ENCODE data around the gene CABCOCO1.

DNA sequence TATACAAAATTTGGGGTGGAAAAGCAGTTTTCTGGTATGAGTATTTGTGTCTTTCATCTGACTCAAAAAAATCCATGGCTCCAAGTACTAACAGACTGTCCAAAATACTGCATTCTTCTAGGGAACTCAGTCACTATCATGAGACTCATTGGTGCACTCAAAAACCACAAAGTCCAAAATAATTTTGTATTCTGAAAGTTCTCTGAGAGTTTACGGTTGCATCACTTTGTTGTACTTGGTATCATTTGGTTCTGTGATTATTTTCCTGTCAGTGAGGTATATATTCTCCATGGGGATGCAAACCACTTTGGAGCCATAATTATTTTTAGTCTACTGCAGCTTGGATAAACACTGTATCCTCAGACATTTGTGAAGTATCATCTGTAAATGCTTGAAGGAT lies 28.0 kb upstream of the CABCOCO1 start:
- no peak for TF ChIP-seq EZH2 (IDR thresholded peaks at IDR 0.05; ENCODE audit: low read length)
- TF ChIP-seq, protein P1, sequence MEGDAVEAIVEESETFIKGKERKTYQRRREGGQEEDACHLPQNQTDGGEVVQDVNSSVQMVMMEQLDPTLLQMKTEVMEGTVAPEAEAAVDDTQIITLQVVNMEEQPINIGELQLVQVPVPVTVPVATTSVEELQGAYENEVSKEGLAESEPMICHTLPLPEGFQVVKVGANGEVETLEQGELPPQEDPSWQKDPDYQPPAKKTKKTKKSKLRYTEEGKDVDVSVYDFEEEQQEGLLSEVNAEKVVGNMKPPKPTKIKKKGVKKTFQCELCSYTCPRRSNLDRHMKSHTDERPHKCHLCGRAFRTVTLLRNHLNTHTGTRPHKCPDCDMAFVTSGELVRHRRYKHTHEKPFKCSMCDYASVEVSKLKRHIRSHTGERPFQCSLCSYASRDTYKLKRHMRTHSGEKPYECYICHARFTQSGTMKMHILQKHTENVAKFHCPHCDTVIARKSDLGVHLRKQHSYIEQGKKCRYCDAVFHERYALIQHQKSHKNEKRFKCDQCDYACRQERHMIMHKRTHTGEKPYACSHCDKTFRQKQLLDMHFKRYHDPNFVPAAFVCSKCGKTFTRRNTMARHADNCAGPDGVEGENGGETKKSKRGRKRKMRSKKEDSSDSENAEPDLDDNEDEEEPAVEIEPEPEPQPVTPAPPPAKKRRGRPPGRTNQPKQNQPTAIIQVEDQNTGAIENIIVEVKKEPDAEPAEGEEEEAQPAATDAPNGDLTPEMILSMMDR (optimal IDR thresholded peaks at IDR 0.05 in 1 of 3, IDR thresholded peaks at IDR 0.05 in 1 of 3, conservative IDR thresholded peaks at IDR 0.05 in 1 of 3; ENCODE audit: extremely low read depth in 1 of 3, insufficient read depth in 2 of 3, low read length in 3 of 3): no peak
